RWPE2 (cell line): ENCODE results near the gene PLCB1.
A peak's percentile ranks its signal among the peaks of the same experiment; 100 is the strongest.

Source experiments
- ATAC-seq: fragments of 200-7000 bp; cut with Tn5 transposase; 3 replicates; pipeline ENCODE4 v1.9.1; 2021; ENCODE audit warnings: low read depth
- DNase-seq: peaks from one replicate; pipeline ENCODE4 v3.0.0-alpha.2; 2020; ENCODE audit warnings: low spot score
- H3K27ac ChIP-seq: fragments of 450-650 bp; 2 replicates; pipeline ENCODE4 v1.5.1; 2017; ENCODE audit warnings: mild to moderate bottlenecking; ENCODE audit not compliant: poor library complexity, severe bottlenecking
- H3K27me3 ChIP-seq: fragments of 250-450 bp; sonication (Bioruptor Pico); 2 replicates; pipeline ENCODE4 v1.5.1; 2021; ENCODE audit warnings: mild to moderate bottlenecking, moderate library complexity; ENCODE audit not compliant: insufficient read depth, poor library complexity, severe bottlenecking
- H3K36me3 ChIP-seq: fragments of 250-450 bp; sonication (Bioruptor Pico); 2 replicates; pipeline ENCODE4 v1.5.1; 2020; ENCODE audit warnings: low read depth, mild to moderate bottlenecking, moderate library complexity
- H3K4me1 ChIP-seq: fragments of 250-450 bp; sonication (Bioruptor Pico); 2 replicates; pipeline ENCODE4 v1.5.1; 2021; ENCODE audit warnings: mild to moderate bottlenecking, moderate library complexity; ENCODE audit not compliant: insufficient read depth, poor library complexity, severe bottlenecking
- H3K4me3 ChIP-seq: fragments of 250-450 bp; sonication (Bioruptor Pico); 2 replicates; pipeline ENCODE4 v1.5.1; 2021; ENCODE audit warnings: mild to moderate bottlenecking, moderate library complexity; ENCODE audit not compliant: severe bottlenecking
- H3K9me3 ChIP-seq: fragments of 250-450 bp; sonication (Bioruptor Pico); 2 replicates; pipeline ENCODE4 v1.5.1; 2021; ENCODE audit warnings: mild to moderate bottlenecking, moderate library complexity; ENCODE audit not compliant: severe bottlenecking
- TF ChIP-seq, protein P1 (sequence below): fragments of 450-650 bp; IDR thresholded peaks from one replicate; pipeline ENCODE4 v1.5.1; 2017; ENCODE audit warnings: mild to moderate bottlenecking, moderate library complexity; ENCODE audit not compliant: poor library complexity, severe bottlenecking

Gene PLCB1

DNA sequence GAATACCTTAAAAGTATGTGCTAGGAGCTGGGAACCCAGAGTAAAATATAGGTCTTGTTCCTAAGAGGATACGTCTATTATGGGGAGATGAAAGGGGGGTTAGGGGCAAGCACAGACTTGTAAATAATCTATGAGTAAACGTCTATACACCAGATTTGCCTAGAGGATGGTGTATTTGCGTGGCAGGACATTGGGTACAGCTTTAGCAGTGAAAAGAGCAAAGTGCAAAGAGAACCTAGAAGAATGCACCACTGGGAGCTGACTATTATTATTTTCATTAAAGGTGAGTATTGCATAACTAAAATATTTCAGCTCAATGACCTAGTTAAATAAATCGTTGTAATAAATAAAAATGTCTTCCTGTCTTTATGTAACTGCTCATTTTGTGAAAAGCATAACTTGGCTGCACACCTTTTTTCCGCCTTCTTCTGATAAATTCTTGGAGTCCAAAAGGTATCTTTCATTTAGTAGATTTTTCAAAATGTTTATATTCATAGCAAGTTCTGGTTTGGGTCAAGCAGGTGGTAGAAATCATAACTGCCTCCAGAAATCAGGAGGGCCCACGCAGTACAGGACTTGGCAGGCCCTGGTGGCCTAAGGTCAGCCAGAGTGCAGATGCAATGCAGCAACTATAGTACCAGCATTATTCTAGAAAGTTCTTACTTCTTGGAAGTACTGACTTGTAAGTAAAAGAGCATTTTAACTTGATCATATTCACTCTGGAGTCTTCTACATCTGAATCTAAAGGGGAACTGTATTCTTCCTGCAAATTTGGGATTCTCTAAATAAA lies 357.2 kb downstream of the PLCB1 start:
- DNase-seq (no peak), ATAC-seq (peak; percentile 31; the same call in 2 of the 3 replicates)

DNA sequence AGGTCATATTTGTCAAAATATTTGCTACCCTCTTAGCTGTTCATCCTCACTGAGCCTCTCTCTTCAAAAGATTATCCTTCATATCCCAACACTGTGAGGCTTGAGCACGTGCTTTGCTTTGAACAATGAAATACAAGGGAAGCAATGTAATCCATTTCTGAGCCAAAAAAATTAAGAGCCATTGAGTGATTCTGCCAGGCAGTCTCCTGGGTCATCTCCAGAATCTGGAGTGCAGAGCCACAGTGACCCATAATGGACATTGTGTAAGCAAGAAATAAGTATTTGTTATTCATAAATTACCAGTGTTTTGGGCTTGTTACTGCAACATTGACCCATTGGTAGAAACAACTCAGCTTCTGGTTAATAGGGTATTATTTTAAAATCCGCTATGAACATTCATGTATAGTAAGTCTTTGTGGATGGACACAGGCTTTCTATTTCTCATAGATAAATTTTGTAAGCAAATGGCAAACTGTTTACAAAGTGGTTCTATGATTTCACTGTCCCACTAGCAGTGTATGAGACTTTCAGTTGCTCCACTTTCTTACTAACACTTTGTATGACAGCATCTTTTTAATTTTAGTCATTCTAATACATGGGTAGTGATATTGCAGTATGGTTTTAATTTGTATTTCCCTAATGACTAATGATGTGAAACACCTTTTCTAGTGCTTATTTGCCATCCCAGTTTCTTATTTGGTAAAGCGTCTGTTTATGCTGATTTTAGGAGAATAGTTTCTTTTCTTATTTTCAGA lies 358.2 kb downstream of the PLCB1 start:
- Histone ChIP-seq H3K36me3 (no peaks in the 10 kb centered on the region), H3K27me3 (no peaks in the 10 kb centered on the region), H3K4me1 (no peaks in the 10 kb centered on the region), H3K27ac (no peak overlapping the region), H3K4me3 (no peak overlapping the region), H3K9me3 (no peaks in the 10 kb centered on the region)
- no peak for ATAC-seq
- TF ChIP-seq, protein P1, sequence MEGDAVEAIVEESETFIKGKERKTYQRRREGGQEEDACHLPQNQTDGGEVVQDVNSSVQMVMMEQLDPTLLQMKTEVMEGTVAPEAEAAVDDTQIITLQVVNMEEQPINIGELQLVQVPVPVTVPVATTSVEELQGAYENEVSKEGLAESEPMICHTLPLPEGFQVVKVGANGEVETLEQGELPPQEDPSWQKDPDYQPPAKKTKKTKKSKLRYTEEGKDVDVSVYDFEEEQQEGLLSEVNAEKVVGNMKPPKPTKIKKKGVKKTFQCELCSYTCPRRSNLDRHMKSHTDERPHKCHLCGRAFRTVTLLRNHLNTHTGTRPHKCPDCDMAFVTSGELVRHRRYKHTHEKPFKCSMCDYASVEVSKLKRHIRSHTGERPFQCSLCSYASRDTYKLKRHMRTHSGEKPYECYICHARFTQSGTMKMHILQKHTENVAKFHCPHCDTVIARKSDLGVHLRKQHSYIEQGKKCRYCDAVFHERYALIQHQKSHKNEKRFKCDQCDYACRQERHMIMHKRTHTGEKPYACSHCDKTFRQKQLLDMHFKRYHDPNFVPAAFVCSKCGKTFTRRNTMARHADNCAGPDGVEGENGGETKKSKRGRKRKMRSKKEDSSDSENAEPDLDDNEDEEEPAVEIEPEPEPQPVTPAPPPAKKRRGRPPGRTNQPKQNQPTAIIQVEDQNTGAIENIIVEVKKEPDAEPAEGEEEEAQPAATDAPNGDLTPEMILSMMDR = no peak
- DNase-seq = no peak

More for the DNA sequence above, 357.2 kb downstream of the PLCB1 start:
- Histone ChIP-seq H3K9me3 (no peaks in the 10 kb centered on the region), H3K36me3 (no peaks in the 10 kb centered on the region), H3K27ac (no peak overlapping the region), H3K4me3 (no peak overlapping the region), H3K4me1 (no peaks in the 10 kb centered on the region), H3K27me3 (no peaks in the 10 kb centered on the region)
- TF ChIP-seq, protein P1 = no peak

DNA sequence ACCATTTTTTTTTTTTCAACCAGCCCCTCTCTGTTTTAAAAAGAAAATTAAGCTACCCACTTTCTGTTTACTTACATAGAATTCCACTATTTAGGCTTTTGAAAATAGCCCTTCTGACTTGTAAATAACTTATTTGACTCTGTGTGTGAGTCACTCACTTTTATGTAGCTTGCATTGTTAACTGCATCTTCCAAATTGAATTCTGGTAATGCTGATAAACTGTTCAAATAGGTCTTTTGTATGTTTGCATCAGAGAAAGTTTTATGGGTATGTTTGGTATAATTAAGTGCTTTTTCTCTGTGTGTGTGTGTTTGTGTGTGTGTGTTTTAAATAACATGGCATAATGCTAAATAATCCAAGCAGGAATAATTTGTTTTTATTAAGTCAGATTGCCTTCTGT lies 360.1 kb downstream of the PLCB1 start:
- TF ChIP-seq, protein P1 = no peak

DNA sequence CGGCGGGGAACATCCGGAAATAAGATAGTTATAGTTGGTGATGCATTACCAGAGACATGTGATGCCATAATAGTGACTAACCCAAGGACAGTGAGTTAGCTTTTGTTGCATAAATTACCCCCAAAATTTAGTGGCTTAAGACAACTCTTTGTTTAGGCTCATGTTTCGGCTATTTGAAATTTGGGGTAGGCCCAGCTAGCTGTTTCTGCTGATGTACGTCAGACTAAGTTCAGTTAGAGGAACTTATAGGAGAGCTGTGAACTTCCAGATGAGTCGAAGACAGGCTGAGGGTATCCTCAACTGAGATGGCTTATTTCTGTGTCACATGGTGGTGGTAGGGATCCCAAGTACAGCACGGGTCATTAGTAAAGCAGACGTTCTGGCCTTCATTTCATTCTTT lies 366.5 kb downstream of the PLCB1 start:
- Histone ChIP-seq H3K9me3 (no peaks in the 10 kb centered on the region), H3K4me1 (no peaks in the 10 kb centered on the region), H3K27me3 (no peaks in the 10 kb centered on the region), H3K36me3 (no peaks in the 10 kb centered on the region), H3K4me3 (no peak overlapping the region), H3K27ac (no peak overlapping the region)
- TF ChIP-seq, protein P1 = no peak
- no peak for ATAC-seq
- no peak for DNase-seq

More for the DNA sequence above, 360.1 kb downstream of the PLCB1 start:
- DNase-seq = no peak
- H3K4me3 ChIP-seq = no peak overlapping the region
- H3K27ac ChIP-seq = no peak overlapping the region
- no peaks in the 10 kb centered on the region for H3K36me3 ChIP-seq
- H3K4me1 ChIP-seq = no peaks in the 10 kb centered on the region
- H3K9me3 ChIP-seq = no peaks in the 10 kb centered on the region
- H3K27me3 ChIP-seq = no peaks in the 10 kb centered on the region
- ATAC-seq = no peak
